Ishikawa (cell line): ENCODE results near the gene ABCC8.

Source experiments
- CEBPB ChIP-seq: IDR thresholded peaks from 2 replicates; pipeline ENCODE4 v1.6.1; 2012
- CREB1 ChIP-seq: IDR thresholded peaks from 2 replicates; pipeline ENCODE4 v1.6.1; 2012; ENCODE audit warnings: low read depth
- EP300 ChIP-seq: IDR thresholded peaks from 2 replicates; pipeline ENCODE4 v1.6.1; 2012; ENCODE audit warnings: borderline replicate concordance
- RAD21 ChIP-seq: IDR thresholded peaks from 2 replicates; pipeline ENCODE4 v1.6.1; 2012; ENCODE audit warnings: low read depth
- TAF1 ChIP-seq: IDR thresholded peaks from 2 replicates; pipeline ENCODE4 v1.6.1; 2012; ENCODE audit warnings: low read depth, mild to moderate bottlenecking
- TCF12 ChIP-seq: IDR thresholded peaks from 2 replicates; pipeline ENCODE4 v1.6.1; 2012; ENCODE audit warnings: low read depth
- TEAD4 ChIP-seq: IDR thresholded peaks from 2 replicates; pipeline ENCODE4 v1.6.1; 2012
- YY1 ChIP-seq: IDR thresholded peaks from 2 replicates; pipeline ENCODE4 v1.6.1; 2012; ENCODE audit warnings: low read depth
- ZBTB7A ChIP-seq: IDR thresholded peaks from 2 replicates; pipeline ENCODE4 v1.6.1; 2012; ENCODE audit warnings: low read depth
- TF ChIP-seq, protein P1 (sequence below): IDR thresholded peaks from 2 replicates; pipeline ENCODE4 v1.6.1; 2012; ENCODE audit warnings: low read depth, mild to moderate bottlenecking
- TF ChIP-seq, protein P2 (sequence below): IDR thresholded peaks from 2 replicates; pipeline ENCODE4 v1.6.1; 2012
- TF ChIP-seq, protein P3 (sequence below): IDR thresholded peaks from 2 replicates; pipeline ENCODE4 v1.6.1; 2012

DNA sequence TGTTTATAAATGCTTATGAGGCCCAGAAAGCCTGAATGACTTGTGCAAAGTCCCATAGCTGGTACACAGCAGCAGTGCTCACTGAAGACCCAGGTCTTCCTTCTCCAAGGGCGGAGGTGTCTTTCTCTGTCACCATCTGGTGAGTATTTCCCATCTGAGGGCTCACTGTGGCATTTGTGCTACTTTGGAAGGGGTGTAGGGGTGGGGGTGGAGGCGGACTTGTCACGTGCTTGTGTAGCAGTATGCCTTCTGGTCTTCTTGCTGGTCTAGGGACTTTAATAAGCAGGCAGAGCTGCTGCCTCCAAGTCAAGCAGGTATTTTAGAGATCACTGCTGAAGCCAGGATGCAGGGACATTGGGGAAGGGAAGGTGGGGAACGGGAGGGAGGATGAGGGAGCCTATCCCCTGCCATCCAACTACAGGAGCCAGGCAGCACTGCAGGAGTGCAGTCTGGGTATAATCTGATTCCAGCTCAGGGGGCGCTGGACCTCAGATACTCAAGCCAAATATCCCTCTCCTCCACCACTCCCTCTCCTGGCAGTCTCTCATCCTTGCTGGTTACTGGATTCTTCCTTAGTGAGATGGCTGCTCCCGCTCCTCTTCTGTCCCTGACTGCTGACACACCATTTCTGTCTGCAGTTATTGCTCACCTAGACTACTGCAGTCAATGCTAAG is 3.4 kb downstream of the ABCC8 start:
- TF ChIP-seq CEBPB (no peak), EP300 (no peak), TAF1 (no peak), CREB1 (no peak), YY1 (no peak), ZBTB7A (no peak), RAD21 (no peak), TEAD4 (no peak), TCF12 (no peak)
- TF ChIP-seq, protein P1, sequence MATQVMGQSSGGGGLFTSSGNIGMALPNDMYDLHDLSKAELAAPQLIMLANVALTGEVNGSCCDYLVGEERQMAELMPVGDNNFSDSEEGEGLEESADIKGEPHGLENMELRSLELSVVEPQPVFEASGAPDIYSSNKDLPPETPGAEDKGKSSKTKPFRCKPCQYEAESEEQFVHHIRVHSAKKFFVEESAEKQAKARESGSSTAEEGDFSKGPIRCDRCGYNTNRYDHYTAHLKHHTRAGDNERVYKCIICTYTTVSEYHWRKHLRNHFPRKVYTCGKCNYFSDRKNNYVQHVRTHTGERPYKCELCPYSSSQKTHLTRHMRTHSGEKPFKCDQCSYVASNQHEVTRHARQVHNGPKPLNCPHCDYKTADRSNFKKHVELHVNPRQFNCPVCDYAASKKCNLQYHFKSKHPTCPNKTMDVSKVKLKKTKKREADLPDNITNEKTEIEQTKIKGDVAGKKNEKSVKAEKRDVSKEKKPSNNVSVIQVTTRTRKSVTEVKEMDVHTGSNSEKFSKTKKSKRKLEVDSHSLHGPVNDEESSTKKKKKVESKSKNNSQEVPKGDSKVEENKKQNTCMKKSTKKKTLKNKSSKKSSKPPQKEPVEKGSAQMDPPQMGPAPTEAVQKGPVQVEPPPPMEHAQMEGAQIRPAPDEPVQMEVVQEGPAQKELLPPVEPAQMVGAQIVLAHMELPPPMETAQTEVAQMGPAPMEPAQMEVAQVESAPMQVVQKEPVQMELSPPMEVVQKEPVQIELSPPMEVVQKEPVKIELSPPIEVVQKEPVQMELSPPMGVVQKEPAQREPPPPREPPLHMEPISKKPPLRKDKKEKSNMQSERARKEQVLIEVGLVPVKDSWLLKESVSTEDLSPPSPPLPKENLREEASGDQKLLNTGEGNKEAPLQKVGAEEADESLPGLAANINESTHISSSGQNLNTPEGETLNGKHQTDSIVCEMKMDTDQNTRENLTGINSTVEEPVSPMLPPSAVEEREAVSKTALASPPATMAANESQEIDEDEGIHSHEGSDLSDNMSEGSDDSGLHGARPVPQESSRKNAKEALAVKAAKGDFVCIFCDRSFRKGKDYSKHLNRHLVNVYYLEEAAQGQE = no peak
- TF ChIP-seq, protein P2, sequence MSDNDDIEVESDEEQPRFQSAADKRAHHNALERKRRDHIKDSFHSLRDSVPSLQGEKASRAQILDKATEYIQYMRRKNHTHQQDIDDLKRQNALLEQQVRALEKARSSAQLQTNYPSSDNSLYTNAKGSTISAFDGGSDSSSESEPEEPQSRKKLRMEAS = no peak
- TF ChIP-seq, protein P3, sequence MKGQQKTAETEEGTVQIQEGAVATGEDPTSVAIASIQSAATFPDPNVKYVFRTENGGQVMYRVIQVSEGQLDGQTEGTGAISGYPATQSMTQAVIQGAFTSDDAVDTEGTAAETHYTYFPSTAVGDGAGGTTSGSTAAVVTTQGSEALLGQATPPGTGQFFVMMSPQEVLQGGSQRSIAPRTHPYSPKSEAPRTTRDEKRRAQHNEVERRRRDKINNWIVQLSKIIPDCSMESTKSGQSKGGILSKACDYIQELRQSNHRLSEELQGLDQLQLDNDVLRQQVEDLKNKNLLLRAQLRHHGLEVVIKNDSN = no peak
